Endometrial microvascular endothelial cells (primary cell): ENCODE measurements around the gene BACE2. TPM values are rescaled to one million over a fixed set of nuclear protein-coding genes. Genes with fewer than 3 reads are reported as not detected.
"Not testable (repeated sequence)": the region's sequence is repeated elsewhere in the genome, so short reads cannot be mapped to it uniquely, and the experiment has no call there.

Experiments used
- in situ Hi-C: cut with HindIII; loops from 2 replicates; pipeline ENCODE4 v1.10.0; 2017; ENCODE audit warnings: low sequenced_read_pairs, low pct_unique_long_range_greater_than_20kb; ENCODE audit errors: inconsistent ontology term
- total RNA-seq: library from RNA; depleted of rRNA; stranded (reverse); fragments of >200 nt; gene quantifications from one replicate; pipeline ENCODE4 v1.2.3, GENCODE V29; 2015; ENCODE audit errors: inconsistent ontology term

Gene BACE2
- total RNA-seq, 1 donor from 2014 or later = 120 TPM

DNA sequence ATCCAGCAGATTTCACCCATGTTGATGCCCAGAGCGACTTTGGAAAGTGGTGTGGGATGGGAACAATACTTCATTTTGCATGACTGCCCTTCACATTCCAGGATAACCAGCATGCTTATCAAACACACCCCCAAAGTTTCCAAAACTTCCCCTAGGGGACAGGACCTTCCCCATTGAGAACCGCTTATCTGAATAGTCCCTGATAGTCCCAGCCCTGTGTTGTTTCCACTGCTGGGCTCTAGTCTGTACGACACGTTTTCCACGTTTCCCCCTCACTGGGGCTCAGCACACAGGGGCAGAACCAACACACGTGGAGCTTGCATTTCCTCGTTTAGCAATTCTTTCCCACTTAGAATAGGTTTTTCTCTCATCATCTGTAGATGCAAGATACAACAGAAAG is 61.0 kb downstream of the BACE2 start:
- in situ Hi-C loops = no loop called here

GRCh38 chr21:41229509-41230248 is 61.7 kb downstream of the BACE2 start:
- in situ Hi-C loops = no loop called here

GRCh38 chr21:41230497-41230896 is 62.5 kb downstream of the BACE2 start:
- in situ Hi-C loops = no loop called here

DNA sequence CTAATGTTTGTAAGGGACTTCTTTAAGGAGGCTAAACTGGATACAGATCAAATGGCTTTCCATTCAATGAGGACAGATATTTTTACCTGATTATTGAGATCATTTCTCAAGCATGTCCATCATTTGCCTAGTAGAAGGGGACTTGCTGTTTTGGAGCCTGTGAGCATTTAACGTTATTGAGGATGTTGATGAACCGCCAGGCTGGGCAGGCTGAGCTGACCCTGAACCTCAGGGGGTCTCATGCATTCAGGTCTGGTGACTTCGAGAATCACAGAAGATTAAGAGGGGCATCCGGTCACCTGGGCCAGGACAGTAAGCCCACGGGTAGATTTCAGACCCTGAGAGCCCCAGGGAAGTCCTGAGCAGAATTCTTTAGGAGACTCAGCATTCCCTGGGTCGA is 63.1 kb downstream of the BACE2 start:
- in situ Hi-C loops = no loop called here

DNA sequence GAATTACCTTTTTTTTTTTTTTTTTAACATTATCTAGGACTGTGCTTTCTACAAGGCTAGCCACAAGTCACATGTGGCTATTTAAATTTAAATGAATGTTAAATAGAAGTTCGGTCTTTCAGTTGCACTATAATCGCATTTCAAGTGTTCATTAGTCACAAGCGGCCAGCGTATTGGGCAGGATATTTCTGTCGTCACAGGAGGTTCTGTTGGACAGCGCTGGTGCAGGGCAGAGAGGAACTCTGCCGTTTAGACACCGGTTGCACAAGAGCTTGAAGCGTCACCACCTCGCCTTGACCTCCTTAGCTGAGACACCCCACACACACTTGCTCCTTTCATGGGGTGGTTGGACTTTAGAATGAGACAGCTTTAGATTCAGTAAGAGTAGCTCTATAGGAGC is 64.1 kb downstream of the BACE2 start:
- in situ Hi-C loops = no loop called here

- in situ Hi-C loops = no loop called here
Measured at GRCh38 chr21:41233916-41234315, 66.0 kb downstream of the BACE2 start.

DNA sequence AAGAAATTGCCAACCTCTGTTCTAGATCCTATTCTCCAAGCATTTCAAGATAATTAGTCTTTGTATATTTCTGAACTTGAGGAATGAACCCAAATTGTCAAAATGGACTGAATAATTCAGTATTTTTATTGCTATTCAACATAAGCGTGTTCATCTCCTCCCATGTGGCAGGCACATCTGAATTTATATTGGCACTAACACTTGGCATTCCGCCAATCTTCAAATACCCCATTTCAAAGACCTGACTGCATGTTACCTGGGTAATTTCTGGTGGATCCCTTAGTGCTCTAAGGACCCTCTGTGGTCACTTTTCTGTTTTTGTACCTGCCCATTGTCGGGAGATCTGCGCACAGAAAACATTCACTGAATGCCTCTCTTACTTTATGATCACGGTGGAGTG is 66.6 kb downstream of the BACE2 start:
- in situ Hi-C loops = no loop called here

GRCh38 chr21:41235201-41235600 is 67.2 kb downstream of the BACE2 start:
- in situ Hi-C loops = no loop called here

GRCh38 chr21:41236352-41236973 is 68.5 kb downstream of the BACE2 start:
- in situ Hi-C loops = no loop called here

DNA sequence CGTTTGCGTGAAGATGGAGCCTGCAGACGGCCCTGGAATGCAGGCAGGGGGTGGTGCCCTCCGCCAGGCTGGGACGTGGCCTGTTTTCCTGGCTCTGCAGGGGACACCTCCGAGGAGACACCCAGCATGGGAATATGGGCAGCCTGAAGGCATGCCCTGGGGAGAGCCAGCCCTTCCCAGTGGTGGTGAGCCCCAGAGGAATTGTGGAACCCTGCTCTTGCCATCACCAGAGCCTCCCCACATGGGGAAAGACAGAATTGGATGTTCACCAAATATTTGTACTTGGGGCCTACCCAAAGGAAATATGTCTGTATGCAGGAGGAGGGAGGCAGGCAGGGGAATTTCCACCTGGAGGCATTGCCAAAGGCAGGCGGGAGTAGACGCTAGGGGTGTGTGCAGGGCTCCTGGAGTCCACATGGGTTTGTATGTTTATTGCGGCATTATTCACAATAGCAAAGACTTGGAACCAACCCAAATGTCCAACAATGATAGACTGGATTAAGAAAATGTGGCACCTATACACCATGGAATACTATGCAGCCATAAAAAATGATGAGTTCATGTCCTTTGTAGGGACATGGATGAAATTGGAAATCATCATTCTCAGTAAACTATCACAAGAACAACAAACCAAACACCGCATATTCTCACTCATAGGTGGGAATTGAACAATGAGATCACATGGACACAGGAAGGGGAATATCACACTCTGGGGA is 70.3 kb downstream of the BACE2 start:
- in situ Hi-C loops = not testable (repeated sequence)

- in situ Hi-C loops = no loop called here
Measured at GRCh38 chr21:41240040-41240439, 72.1 kb downstream of the BACE2 start.

DNA sequence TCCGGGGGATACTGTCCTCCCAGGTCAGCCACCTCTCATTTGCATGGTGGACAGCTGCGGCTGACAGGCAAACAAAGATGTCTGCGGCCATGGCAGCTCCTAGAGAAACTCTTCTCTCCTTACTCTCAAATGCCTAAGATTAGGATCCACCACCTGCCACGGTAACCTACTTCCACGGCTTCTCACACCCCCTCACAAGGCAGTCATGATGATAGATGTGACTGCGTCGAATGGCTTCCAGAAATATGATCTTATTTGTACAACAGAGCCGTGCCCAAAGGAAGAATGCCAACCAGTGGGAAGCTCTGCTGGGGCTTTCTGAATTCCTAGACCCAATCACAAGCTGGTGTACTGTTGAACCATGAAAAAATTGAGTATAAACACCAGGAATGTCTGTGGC is 73.4 kb downstream of the BACE2 start:
- in situ Hi-C loops = no loop called here

DNA sequence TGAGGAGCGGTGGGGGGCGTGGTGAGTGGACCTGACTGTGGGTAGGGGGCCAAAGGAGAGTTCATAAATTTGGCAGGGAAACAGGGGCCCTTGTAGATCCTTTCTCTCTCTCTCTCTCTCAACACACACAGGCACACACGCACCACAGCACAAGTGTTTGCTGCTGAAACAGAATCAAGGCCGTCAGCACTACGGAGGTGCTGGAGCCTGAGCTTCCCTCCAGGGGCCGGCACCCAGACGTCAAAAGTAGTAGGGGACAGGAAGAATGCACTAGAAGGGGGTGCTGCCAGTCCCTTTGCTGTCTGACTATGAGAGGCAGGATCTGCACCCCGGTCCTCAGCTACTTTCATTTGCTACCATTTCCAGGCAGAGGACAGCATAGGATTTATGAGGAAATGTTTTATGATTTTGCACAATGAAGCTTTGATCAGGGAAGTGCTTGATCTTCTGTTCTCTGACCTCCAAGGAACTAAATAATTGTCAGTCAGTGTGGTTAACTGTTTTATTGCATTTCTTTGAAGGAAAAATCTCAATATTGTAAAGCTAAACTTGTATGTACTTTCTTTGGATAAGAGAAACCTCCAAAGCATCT is 74.4 kb downstream of the BACE2 start:
- in situ Hi-C loops = no loop called here

DNA sequence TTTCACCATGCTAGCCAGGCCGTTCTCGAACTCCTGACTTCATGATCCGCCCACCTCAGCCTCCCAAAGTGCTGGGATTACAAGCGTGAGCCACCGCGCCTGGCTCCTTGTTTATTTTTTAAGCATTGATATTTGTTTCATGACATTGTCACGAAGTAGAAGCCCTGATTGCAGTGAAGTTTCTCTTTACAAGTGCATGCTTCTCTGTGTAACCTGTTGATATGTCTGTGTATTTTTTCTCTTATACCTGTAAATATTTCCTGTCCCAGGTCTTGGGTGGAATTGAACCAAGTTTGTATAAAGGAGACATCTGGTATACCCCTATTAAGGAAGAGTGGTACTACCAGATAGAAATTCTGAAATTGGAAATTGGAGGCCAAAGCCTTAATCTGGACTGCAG is 75.1 kb downstream of the BACE2 start:
- in situ Hi-C loops = no loop called here

DNA sequence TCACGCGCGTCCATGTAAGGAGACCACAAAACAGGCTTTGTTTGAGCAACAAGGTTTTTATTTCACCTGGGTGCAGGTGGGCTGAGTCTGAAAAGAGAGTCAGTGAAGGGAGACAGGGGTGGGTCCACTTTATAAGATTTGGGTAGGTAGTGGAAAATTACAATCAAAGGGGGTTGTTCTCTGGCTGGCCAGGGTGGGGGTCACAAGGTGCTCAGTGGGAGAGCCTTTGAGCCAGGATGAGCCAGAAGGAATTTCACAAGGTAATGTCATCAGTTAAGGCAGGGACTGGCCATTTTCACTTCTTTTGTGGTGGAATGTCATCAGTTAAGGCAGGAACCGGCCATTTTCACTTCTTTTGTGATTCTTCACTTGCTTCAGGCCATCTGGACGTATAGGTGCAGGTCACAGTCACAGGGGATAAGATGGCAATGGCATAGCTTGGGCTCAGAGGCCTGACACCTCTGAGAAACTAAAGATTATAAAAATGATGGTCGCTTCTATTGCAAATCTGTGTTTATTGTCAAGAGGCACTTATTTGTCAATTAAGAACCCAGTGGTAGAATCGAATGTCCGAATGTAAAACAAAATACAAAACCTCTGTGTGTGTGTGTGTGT is 76.4 kb downstream of the BACE2 start:
- in situ Hi-C loops = not testable (repeated sequence)

GRCh38 chr21:41245509-41246135 is 77.7 kb downstream of the BACE2 start:
- in situ Hi-C loops = no loop called here

DNA sequence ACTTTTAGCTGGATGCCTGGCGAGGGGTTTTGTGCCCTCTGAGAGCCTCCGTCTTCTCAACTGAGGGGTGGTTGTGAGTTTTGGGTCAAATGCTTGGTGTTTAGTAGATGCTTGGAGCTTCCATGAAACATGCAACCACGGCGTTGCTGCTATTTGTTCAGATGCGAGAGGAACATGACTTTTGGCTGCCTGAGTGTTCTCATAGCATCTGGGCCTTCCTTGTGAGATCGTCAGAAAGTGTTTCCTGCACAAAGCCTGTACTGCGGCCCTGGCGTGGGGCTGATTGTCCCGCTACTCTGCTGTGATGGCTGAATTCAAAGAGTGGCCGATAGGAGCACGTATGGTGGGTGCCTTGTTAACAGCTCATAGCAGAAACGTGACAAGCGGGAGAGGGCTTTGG is 78.8 kb downstream of the BACE2 start:
- in situ Hi-C loops = no loop called here

DNA sequence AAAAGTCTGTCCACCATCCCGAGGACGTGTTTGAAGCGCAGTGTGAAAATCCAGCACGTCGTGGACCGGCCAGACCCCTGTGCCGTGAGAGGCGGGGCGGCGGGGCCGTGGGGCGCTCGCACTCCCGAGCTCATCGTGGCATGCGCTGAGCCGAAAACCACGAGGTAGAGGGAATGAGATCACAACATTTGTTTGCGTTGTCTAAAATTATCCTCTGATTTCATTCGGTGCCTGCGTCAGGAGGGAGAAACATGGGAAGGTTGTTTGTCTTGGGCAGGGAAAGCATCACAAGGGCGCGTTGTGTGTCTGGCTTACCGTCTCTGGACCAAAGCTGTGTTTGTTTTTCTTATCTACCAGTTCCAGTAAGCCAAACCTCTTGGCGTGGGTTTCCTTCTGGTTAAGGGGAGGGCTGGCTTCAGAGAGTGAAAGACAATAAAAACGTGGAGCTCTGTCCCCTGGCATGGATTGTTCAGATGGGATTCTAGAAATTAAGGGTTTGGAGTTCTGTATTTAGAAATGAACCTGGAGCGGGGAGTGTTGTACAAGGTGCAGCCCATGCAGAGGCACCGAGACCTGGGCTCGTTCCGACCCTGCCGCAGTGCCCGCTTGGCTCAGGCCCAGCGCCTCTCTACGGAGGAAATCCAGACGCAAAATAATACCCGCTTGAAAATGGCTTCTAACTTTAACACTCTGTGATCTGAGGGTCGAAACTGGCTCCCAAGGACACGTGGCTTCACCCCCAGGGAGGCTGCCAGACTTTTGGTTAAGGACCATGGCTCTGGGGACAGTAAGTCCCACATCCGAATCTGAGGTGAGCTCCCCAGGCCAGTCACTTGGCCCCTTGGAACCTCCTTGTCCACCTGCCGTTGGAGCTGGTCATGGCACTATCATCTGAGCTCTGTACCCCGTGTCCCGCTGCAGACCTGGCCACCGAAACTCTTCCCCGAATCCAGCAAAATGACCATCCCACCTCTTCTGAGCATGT is 79.9 kb downstream of the BACE2 start:
- in situ Hi-C loops = no loop called here
